Measurements from ENCODE around the gene MXRA8. TPM values are rescaled to one million over a fixed set of nuclear protein-coding genes. Genes with fewer than 3 reads are reported as not detected.

The MXRA8 gene
- total and polyA plus RNA-seq, 9 of the 15 experiments (the other 6 are each of a cell fraction or from before 2014, with no cell fraction given) = 0.66 to 11.3 (median 6.3) TPM

DNA sequence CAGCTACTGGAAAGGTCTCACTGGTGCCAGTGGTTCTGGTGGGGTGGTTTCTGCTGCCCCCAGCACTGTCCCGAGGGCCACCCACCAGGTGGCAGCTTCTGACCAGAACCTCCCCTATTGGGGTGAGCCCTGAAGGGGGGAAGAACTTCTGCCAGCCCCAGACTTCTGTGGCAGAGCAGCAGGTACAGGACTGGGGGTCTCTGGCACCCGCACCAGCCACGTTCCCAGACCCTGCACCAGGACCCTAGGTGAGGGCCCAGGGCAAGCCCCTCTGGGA is 48.3 kb downstream of the MXRA8 start (continued):
- TF ChIP-seq ZNF175 (CRISPR knock-in tag; IDR thresholded peaks at IDR 0.05; ENCODE audit: low read depth) (no peak), SP1 (CRISPR knock-in tag; IDR thresholded peaks at IDR 0.05) (no peak), ZNF165 (CRISPR knock-in tag; IDR thresholded peaks at IDR 0.05; ENCODE audit: borderline replicate concordance) (no peak), BDP1 (IDR thresholded peaks at IDR 0.05; ENCODE audit: insufficient read depth, insufficient read length) (no peak), NR1H2 (CRISPR knock-in tag; IDR thresholded peaks at IDR 0.05) (no peak), POLR2A (conservative IDR thresholded peaks at IDR 0.05) (0 out of 2 replicates have a peak, but pooled peaks have one; percentile 3), MCM5 (IDR thresholded peaks at IDR 0.05; ENCODE audit: low read depth) (no peak), HOXB6 (CRISPR knock-in tag; IDR thresholded peaks at IDR 0.05; ENCODE audit: borderline replicate concordance) (no peak), ZNF830 (CRISPR knock-in tag; IDR thresholded peaks at IDR 0.05) (no peak), CBX3 (IDR thresholded peaks at IDR 0.05; ENCODE audit: borderline replicate concordance in 1 of 2, low read length in 2 of 2) (no peak), FOSL1 (tag; conservative IDR thresholded peaks at IDR 0.05) (no peak), PYGO2 (tag; IDR thresholded peaks at IDR 0.05) (no peak)
- TF ChIP-seq, protein P1, sequence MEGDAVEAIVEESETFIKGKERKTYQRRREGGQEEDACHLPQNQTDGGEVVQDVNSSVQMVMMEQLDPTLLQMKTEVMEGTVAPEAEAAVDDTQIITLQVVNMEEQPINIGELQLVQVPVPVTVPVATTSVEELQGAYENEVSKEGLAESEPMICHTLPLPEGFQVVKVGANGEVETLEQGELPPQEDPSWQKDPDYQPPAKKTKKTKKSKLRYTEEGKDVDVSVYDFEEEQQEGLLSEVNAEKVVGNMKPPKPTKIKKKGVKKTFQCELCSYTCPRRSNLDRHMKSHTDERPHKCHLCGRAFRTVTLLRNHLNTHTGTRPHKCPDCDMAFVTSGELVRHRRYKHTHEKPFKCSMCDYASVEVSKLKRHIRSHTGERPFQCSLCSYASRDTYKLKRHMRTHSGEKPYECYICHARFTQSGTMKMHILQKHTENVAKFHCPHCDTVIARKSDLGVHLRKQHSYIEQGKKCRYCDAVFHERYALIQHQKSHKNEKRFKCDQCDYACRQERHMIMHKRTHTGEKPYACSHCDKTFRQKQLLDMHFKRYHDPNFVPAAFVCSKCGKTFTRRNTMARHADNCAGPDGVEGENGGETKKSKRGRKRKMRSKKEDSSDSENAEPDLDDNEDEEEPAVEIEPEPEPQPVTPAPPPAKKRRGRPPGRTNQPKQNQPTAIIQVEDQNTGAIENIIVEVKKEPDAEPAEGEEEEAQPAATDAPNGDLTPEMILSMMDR (IDR thresholded peaks at IDR 0.05 in 2 of 3, conservative IDR thresholded peaks at IDR 0.05 in 1 of 3; ENCODE audit: insufficient read depth in 2 of 3, low read depth in 1 of 3, low read length in 3 of 3) = peak in 2 of 3 experiments; percentile 1 to 19; a peak in 1 of 6 replicates
